A549 (cell line): ENCODE results near the gene TMC6. TPM values are rescaled to one million over a fixed set of nuclear protein-coding genes. Genes with fewer than 3 reads are reported as not detected.
A peak's percentile ranks its signal among the peaks of the same experiment; 100 is the strongest.

ENCODE experiments used
- ATAC-seq, 2 experiments: fragments of 200-7000 bp in 1 of 2; fragments of >200 bp in 1 of 2; cut with Nextera tagmentation in 1 of 2; cut with Tn5 transposase in 1 of 2; 3 replicates each; pipeline versions ENCODE4 v1.8.0 to v1.9.1; 2018 to 2020; ENCODE audit warnings: mild to moderate bottlenecking in 1 of 2, moderate library complexity in 1 of 2
- CTCF ChIA-PET: fragments of 300-600 bp; sonication (Branson Sonifier 250); formaldehyde crosslinking; extraction: SDS; loops from one replicate; lab custom pipeline; 2021; ENCODE audit warnings: antibody characterized with exemption, inconsistent platforms; lab: Yijun Ruan, JAX
- POLR2A ChIA-PET: fragments of 350-600 bp; formaldehyde crosslinking; extraction: SDS; loops from one replicate; lab custom pipeline; 2021; ENCODE audit warnings: antibody characterized with exemption, inconsistent platforms; lab: Yijun Ruan, JAX
- DNase-seq, 2 experiments: peaks; one replicate each; pipeline versions ENCODE4 v3.0.0 to v3.0.0-alpha.2; 2011 to 2016; ENCODE audit warnings: low read depth in 1 of 2, low spot score in 1 of 2
- FAIRE-seq: peaks from 2 replicates; lab custom pipeline; 2011; peaks lifted over from hg19 to GRCh38; lab: Jason Lieb, UNC
- H3K27ac ChIP-seq, 2 experiments: fragments of >200 bp; sonication (Bioruptor Twin); formaldehyde crosslinking; 3 replicates each; pipeline ENCODE4 v1.5.1; 2016 to 2017
- H3K4me1 ChIP-seq: fragments of >200 bp; sonication (Bioruptor Twin); formaldehyde crosslinking; 3 replicates; pipeline ENCODE4 v1.6.1; 2016
- H3K4me2 ChIP-seq: fragments of >200 bp; sonication (Bioruptor Twin); formaldehyde crosslinking; 3 replicates; pipeline ENCODE4 v1.6.1; 2016
- H3K4me3 ChIP-seq: fragments of >200 bp; sonication (Bioruptor Twin); formaldehyde crosslinking; 3 replicates; pipeline ENCODE4 v1.5.1; 2016
- H3K9me3 ChIP-seq: fragments of >200 bp; sonication (Bioruptor Twin); formaldehyde crosslinking; 3 replicates; pipeline ENCODE4 v1.6.1; 2016
- BCL3 ChIP-seq: fragments of >200 bp; sonication (Bioruptor Twin); formaldehyde crosslinking; IDR thresholded peaks from 3 replicates; pipeline ENCODE4 v1.6.1; 2016
- CBX2 ChIP-seq: fragments of 200-600 bp; sonication (generic); IDR thresholded peaks from 2 replicates; pipeline ENCODE4 v1.6.1; 2016; ENCODE audit warnings: low read depth, mild to moderate bottlenecking, borderline replicate concordance
- FOSB ChIP-seq: fragments of 250-450 bp; sonication (Bioruptor Pico); IDR thresholded peaks from 2 replicates; pipeline ENCODE4 v1.5.0; 2020; ENCODE audit warnings: mild to moderate bottlenecking, moderate library complexity
- FOSL2 ChIP-seq, 2 experiments: fragments of 450-650 bp in 1 of 2; fragments of >200 bp in 1 of 2; sonication (Bioruptor Twin) in 1 of 2; formaldehyde crosslinking; IDR thresholded peaks; 2 replicates each; pipeline versions ENCODE4 v1.5.0 to v1.6.1; 2016 to 2020; ENCODE audit warnings: mild to moderate bottlenecking in 1 of 2, moderate library complexity in 1 of 2
- HMGXB4 ChIP-seq: fragments of 250-450 bp; sonication (Bioruptor Pico); IDR thresholded peaks from 2 replicates; pipeline ENCODE4 v1.5.0; 2021; ENCODE audit warnings: mild to moderate bottlenecking, moderate library complexity, borderline replicate concordance
- JUNB ChIP-seq: fragments of >200 bp; sonication (Bioruptor Twin); formaldehyde crosslinking; IDR thresholded peaks from 2 replicates; pipeline ENCODE4 v1.6.1; 2016
- KDM1A ChIP-seq: fragments of 200-600 bp; sonication (generic); IDR thresholded peaks from 2 replicates; pipeline ENCODE4 v1.6.1; 2016; ENCODE audit warnings: low read depth, mild to moderate bottlenecking
- KDM5A ChIP-seq: fragments of 200-600 bp; sonication (generic); IDR thresholded peaks from 2 replicates; pipeline ENCODE4 v1.6.1; 2016; ENCODE audit warnings: antibody characterized with exemption, mild to moderate bottlenecking
- MYC ChIP-seq: IDR thresholded peaks from 2 replicates; pipeline ENCODE4 v1.6.1; 2012; ENCODE audit warnings: mild to moderate bottlenecking, inconsistent platforms, low read length, improper control_type of control experiment, borderline replicate concordance
- NFE2L2 ChIP-seq: fragments of 150-350 bp; conservative IDR thresholded peaks from 2 replicates; pipeline ENCODE4 v1.6.1; 2014; ENCODE audit warnings: low read length
- POLR2AphosphoS2 ChIP-seq: conservative IDR thresholded peaks from 2 replicates; pipeline ENCODE4 v1.6.1; 2012; ENCODE audit warnings: low read length, improper control_type of control experiment, inconsistent platforms
- RFX5 ChIP-seq: fragments of 450-650 bp; IDR thresholded peaks from 2 replicates; pipeline ENCODE4 v1.7.1; 2014; ENCODE audit warnings: antibody characterized with exemption, mild to moderate bottlenecking, moderate library complexity
- SMC3 ChIP-seq: fragments of >200 bp; sonication (Bioruptor Twin); formaldehyde crosslinking; IDR thresholded peaks from 3 replicates; pipeline ENCODE4 v1.6.1; 2018; ENCODE audit warnings: inconsistent platforms
- ZFP36 ChIP-seq: fragments of 450-650 bp; IDR thresholded peaks from 2 replicates; pipeline ENCODE4 v1.6.1; 2014; ENCODE audit warnings: borderline replicate concordance; ENCODE audit not compliant: partially characterized antibody
- ZSCAN20 ChIP-seq: fragments of 250-450 bp; sonication (Bioruptor Pico); IDR thresholded peaks from 2 replicates; pipeline ENCODE4 v1.8.0; 2022; ENCODE audit warnings: mild to moderate bottlenecking, moderate library complexity
- WGBS: methylation state at CpG from one replicate; pipeline ENCODE4 v1.1.6; 2017; ENCODE audit errors: missing lambda C conversion rate; 5-methylcytosine and 5-hydroxymethylcytosine counted together
- polyA plus RNA-seq, 4 experiments: library from polyadenylated mRNA; depleted of rRNA in 3 of 4; stranded (reverse); fragments of >200 nt; fragmentation: RNase III in 1 of 4; extraction: RNeasy Plus Mini Kit Qiagen cat#74134 plus additional on column Dnase treatment in 1 of 4; gene quantifications; 2 replicates in 3 of 4; 3 replicates in 1 of 4; pipeline ENCODE4 v1.2.3, GENCODE V29; 2011 to 2017
- TF ChIP-seq, protein P1 (sequence below): IDR thresholded peaks from 2 replicates; pipeline ENCODE4 v1.6.1; 2012
- TF ChIP-seq, protein P2 (sequence below): fragments of >200 bp; sonication (Bioruptor Twin); formaldehyde crosslinking; IDR thresholded peaks from 2 replicates; pipeline ENCODE4 v1.6.1; 2016

Gene TMC6
- polyA plus RNA-seq, 2 of the 4 experiments (the other 2 are of a cell fraction), result 4.7 to 9.4 TPM

DNA sequence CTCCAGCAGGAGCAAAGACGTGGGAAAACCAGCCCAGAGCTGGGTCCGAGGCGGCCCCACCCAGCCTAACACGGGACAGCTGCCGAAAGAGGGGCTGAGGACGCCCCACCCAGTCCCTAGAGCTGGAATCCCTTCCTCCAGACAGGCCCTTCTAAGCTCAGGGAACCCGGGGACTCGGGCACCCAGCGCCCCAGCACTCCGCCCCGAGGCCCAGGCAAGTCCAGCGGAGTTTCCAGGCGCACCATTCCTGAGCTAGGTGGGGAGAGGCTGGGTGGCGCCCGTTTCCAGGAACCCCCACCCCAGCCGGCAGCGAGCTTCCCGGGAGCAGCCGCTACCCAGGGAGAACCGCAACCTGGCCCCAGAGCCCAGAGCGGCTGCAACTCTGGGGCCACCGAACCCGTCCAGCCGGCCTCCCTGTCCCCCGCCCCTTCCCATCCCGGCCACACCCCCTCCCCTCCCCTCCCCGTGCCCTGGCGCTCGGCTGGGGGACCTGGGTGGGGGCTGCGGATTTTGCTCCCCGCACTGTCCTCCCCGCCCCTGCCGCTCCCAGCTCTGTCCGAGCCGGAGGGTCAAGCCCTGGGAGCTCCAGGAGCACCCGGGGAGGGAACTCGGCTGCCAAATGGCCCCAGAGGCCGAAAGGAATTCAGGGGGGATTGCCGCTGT, 536 bp downstream of the TMC6 start:
- CTCF ChIA-PET, result interaction anchor here (0.6 to 13.7 kb wide), 8 partner anchors 10 to 62 kb away, joined by 3 to 164 read pairs (median 6); partner anchors contain the start of gene TK1

DNA sequence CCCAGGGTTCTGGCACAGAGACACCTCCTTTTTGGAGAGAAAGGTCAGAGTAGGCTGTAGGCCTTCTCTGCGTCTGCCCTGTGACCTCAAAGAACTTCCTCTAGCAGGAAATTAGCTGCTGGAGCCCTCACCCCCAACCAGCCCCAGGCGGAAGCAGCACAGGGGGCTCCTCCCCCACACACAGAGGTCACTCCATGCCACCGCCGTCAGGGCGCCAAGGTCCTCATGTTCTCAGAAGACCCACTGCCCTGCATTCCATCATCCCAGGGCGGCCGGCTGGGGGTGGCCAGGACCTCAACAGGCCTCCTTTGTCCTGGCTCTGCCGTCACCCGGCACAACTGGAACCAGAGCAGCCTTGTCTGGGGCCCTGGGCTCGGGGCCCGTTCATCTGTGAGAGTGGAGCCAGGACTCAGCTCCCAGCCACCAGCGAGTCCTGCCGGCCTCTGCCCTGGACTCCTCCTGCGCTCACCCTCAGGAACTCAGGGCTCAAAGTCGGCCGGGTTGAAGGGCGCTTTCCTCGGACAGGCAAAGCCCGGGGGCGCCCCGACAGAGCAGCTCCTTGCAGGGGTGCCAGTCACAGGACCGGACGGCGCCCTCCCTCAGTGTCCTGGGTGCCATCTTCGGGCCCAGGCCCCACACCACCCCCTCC, 1.2 kb downstream of the TMC6 start:
- FAIRE-seq (no peak), ATAC-seq (peak in 1 of 2 experiments; percentile 31; a peak in 4 of 6 replicates), DNase-seq (no peak)
- Histone ChIP-seq H3K9me3 (no peaks in the 10 kb centered on the region), H3K4me1 (peaks cover 14% of the 10 kb centered on the region), H3K27ac (peak overlapping the region; percentile 77 to 93; a peak in 4 of 6 replicates), H3K4me2 (peak overlapping the region; percentile 98), H3K4me3 (peak overlapping the region; percentile 79)
- WGBS, result 85% methylated on average over 20 of the region's 25 CpGs
- ChIA-PET CTCF (interaction anchor here (0.6 to 13.7 kb wide), 8 partner anchors 9 to 62 kb away, joined by 3 to 164 read pairs (median 6); partner anchors contain the start of gene TK1), POLR2A (interaction anchor here (1.1 to 1.7 kb wide), 3 partner anchors 11 to 42 kb away, joined by 3 to 7 read pairs (median 4); no protein-coding TSS in a partner anchor)
- TF ChIP-seq ZFP36 (no peak), POLR2AphosphoS2 (no peak), KDM5A (no peak), CBX2 (no peak), FOSB (no peak), RFX5 (no peak)
- TF ChIP-seq, protein P1, sequence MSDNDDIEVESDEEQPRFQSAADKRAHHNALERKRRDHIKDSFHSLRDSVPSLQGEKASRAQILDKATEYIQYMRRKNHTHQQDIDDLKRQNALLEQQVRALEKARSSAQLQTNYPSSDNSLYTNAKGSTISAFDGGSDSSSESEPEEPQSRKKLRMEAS, result no peak
- TF ChIP-seq, protein P2, sequence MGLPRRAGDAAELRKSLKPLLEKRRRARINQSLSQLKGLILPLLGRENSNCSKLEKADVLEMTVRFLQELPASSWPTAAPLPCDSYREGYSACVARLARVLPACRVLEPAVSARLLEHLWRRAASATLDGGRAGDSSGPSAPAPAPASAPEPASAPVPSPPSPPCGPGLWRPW, result no peak

More for the DNA sequence above, 536 bp downstream of the TMC6 start:
- FAIRE-seq (no peak), ATAC-seq (peak; percentile 14 to 60; a peak in 5 of 6 replicates), DNase-seq (peak in 1 of 2 experiments; percentile 45)
- 0 out of 3 replicates have a peak, but pooled peaks have one; percentile 4 for TF ChIP-seq SMC3
- TF ChIP-seq FOSL2 (IDR thresholded peaks at IDR 0.05), result no peak
- no peak for TF ChIP-seq FOSL2 (CRISPR knock-in tag; IDR thresholded peaks at IDR 0.05)
- Histone ChIP-seq H3K4me3 (peak overlapping the region; percentile 79), H3K27ac (peak overlapping the region; percentile 77 to 93), H3K4me1 (peaks cover 14% of the 10 kb centered on the region), H3K9me3 (no peaks in the 10 kb centered on the region), H3K4me2 (peak overlapping the region; percentile 98)
- WGBS, result 14% methylated on average over 24 of the region's 39 CpGs
- POLR2A ChIA-PET, result interaction anchor here (0.6 to 1.7 kb wide), 5 partner anchors 9 to 253 kb away, joined by 3 to 7 read pairs (median 3); no protein-coding TSS in a partner anchor

- H3K27ac ChIP-seq, result no peak overlapping the region; a peak in 1 of 6 replicates
- TF ChIP-seq BCL3 (no peak), NFE2L2 (no peak), JUNB (no peak), KDM5A (no peak), POLR2AphosphoS2 (no peak), FOSL2 (IDR thresholded peaks at IDR 0.05) (no peak), FOSL2 (CRISPR knock-in tag; IDR thresholded peaks at IDR 0.05) (no peak), ZSCAN20 (CRISPR knock-in tag) (no peak), HMGXB4 (CRISPR knock-in tag) (no peak), CBX2 (no peak), MYC (no peak), ZFP36 (no peak), KDM1A (no peak)
- TF ChIP-seq, all 56 proteins: peak for 0
- DNase-seq (no peak), ATAC-seq (no peak), FAIRE-seq (no peak)
- peak overlapping the region; percentile 98; the same call in 2 of the 3 replicates for H3K4me2 ChIP-seq
- H3K4me3 ChIP-seq, result no peak overlapping the region
- POLR2A ChIA-PET, result interaction anchor here (1.0 kb wide), 1 partner anchor 50 kb away, joined by 3 read pairs; no protein-coding TSS in a partner anchor
- peaks cover 14% of the 10 kb centered on the region for H3K4me1 ChIP-seq
- 92% methylated on average over 4 of the region's 6 CpGs for WGBS
- CTCF ChIA-PET, result interaction anchor here (1.0 to 13.7 kb wide), 6 partner anchors 9 to 49 kb away, joined by 3 to 164 read pairs (median 16); no protein-coding TSS in a partner anchor
- no peaks in the 10 kb centered on the region for H3K9me3 ChIP-seq
These were observed 1.7 kb downstream of the TMC6 start for GRCh38 chr17:78126895-78127238.
